Upper lobe of left lung (tissue), 6 donors: Measurements from ENCODE around the gene WDR93. TPM values are rescaled to one million over a fixed set of nuclear protein-coding genes. Genes with fewer than 3 reads are reported as not detected.

Experiments
- ATAC-seq, 2 donors: fragments of 200-7000 bp; cut with Tn5 transposase; one replicate each; pipeline ENCODE4 v1.9.1; 2022; ENCODE audit warnings: mild to moderate bottlenecking in 2 of 2, moderate library complexity in 2 of 2; ENCODE audit not compliant: low FRiP score in 2 of 2
- DNase-seq, 2 donors: peaks; one replicate each; pipeline ENCODE4 v3.0.0-alpha.2; 2019 to 2020
- H3K27ac ChIP-seq, 4 donors: fragments of 200-600 bp; sonication (generic); one replicate each; pipeline ENCODE4 v1.5.1; 2016 to 2019
- H3K27me3 ChIP-seq, 4 donors: fragments of 200-600 bp; sonication (generic); one replicate each; pipeline ENCODE4 v1.5.1; 2017 to 2019
- H3K36me3 ChIP-seq, 4 donors: fragments of 200-600 bp; sonication (generic); one replicate each; pipeline ENCODE4 v1.5.1; 2016 to 2019
- H3K4me1 ChIP-seq, 4 donors: fragments of 200-600 bp; sonication (generic); one replicate each; pipeline ENCODE4 v1.5.1; 2018 to 2019
- H3K4me3 ChIP-seq, 4 donors: fragments of 200-600 bp; sonication (generic); one replicate each; pipeline ENCODE4 v1.5.1; 2017 to 2019; ENCODE audit warnings: mild to moderate bottlenecking in 2 of 4, moderate library complexity in 1 of 4
- H3K9me3 ChIP-seq, 4 donors: fragments of 200-600 bp; sonication (generic); one replicate each; pipeline ENCODE4 v1.5.1; 2018 to 2019
- CTCF ChIP-seq, 6 experiments: fragments of 450-650 bp in 4 of 6; fragments of 200-600 bp in 2 of 6; sonication (generic) in 2 of 6; IDR thresholded peaks; one replicate each; pipeline ENCODE4 v1.5.1; 2016 to 2019; ENCODE audit warnings: antibody characterized with exemption in 6 of 6
- EP300 ChIP-seq, 4 donors: sonication (generic); formaldehyde crosslinking; IDR thresholded peaks; one replicate each; pipeline ENCODE4 v1.5.1; 2017; ENCODE audit warnings: antibody characterized with exemption in 4 of 4, control low read depth in 2 of 4
- POLR2A ChIP-seq, 4 donors: fragments of 450-650 bp; IDR thresholded peaks; one replicate each; pipeline ENCODE4 v1.5.1; 2016 to 2017; ENCODE audit warnings: antibody characterized with exemption in 4 of 4, mild to moderate bottlenecking in 2 of 4
- POLR2AphosphoS5 ChIP-seq, 2 donors: sonication (generic); formaldehyde crosslinking; IDR thresholded peaks; one replicate each; pipeline ENCODE4 v1.5.1; 2017; ENCODE audit warnings: antibody characterized with exemption in 2 of 2
- WGBS, 2 donors: methylation state at CpG; one replicate each; pipeline ENCODE4 v1.1.5; 2017 to 2018; 5-methylcytosine and 5-hydroxymethylcytosine counted together
- total RNA-seq, 6 donors: library from RNA; depleted of rRNA in 4 of 6; stranded (reverse); fragments of >200 nt in 4 of 6; gene quantifications; one replicate each; pipeline versions ENCODE4 v1.1.0 to v1.2.1, GENCODE V29; 2016 to 2021
- donor health status: DM: no; HTN: no; CAD: no; lungs with moderate emphysema.
- donor health status: DM: no; HTN: yes; CAD: no; lungs with severe emphysema.

Gene WDR93
- total RNA-seq, 6 donors from 2014 or later = 0.31 to 7.2 (median 1.9) TPM

- H3K27me3 ChIP-seq = peaks cover 0 to 5% (median under 1%) of the 10 kb centered on the region in 4 donors
- WGBS, 2 donors = 95 to 98% methylated on average over 13 to 14 of the region's 15 CpGs
- TF ChIP-seq CTCF (IDR thresholded peaks at IDR 0.05) = no peak
- peaks cover 3 to 10% (median 6%) of the 10 kb centered on the region in 4 donors for H3K4me1 ChIP-seq
- no peaks in the 10 kb centered on the region for H3K9me3 ChIP-seq
- no peak overlapping the region for H3K27ac ChIP-seq
- no peaks in the 10 kb centered on the region for H3K36me3 ChIP-seq
- H3K4me3 ChIP-seq = no peak overlapping the region
- no peak for ATAC-seq
- peak in 1 of 2 donors; percentile 56 for DNase-seq
These were observed 40.9 kb upstream of the WDR93 start for GRCh38 chr15:89649716-89650115.

DNA sequence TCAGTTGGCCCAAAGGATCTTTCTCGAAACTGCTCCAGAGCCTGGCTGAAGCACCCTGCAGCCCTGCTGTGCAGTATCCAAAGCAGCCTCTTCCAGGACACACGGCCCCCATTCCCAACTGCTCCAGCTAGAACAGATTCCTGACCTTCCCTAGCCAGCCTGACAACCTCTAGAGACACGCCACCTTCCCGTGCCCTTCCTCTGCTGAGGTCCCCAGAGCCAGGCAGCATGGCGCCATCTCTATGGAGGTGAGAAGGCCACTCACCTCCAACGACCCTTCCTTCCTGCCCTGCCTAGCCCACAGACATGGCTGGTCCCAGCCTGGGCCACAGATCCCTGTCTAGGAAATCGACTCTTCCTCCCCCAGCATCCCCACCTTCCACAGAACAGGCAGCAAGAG, 38.5 kb upstream of the WDR93 start:
- no peaks in the 10 kb centered on the region for H3K36me3 ChIP-seq
- WGBS, 2 donors = 68 to 85% methylated on average over 6 to 7 of the region's 7 CpGs
- H3K27ac ChIP-seq = no peak overlapping the region
- TF ChIP-seq EP300 (IDR thresholded peaks at IDR 0.05) (no peak), POLR2A (IDR thresholded peaks at IDR 0.05) (no peak), CTCF (IDR thresholded peaks at IDR 0.05) (no peak), POLR2AphosphoS5 (IDR thresholded peaks at IDR 0.05) (no peak)
- H3K27me3 ChIP-seq = peaks cover 0 to 12% (median 2%) of the 10 kb centered on the region in 4 donors
- H3K4me1 ChIP-seq = peaks cover 3 to 18% (median 12%) of the 10 kb centered on the region in 4 donors
- no peaks in the 10 kb centered on the region for H3K9me3 ChIP-seq
- DNase-seq (no peak), ATAC-seq (no peak)
- H3K4me3 ChIP-seq = no peak overlapping the region

- H3K36me3 ChIP-seq = no peaks in the 10 kb centered on the region
- DNase-seq (peak in 1 of 2 donors; percentile 66), ATAC-seq (no peak)
- no peaks in the 10 kb centered on the region for H3K9me3 ChIP-seq
- no peak overlapping the region for H3K27ac ChIP-seq
- H3K27me3 ChIP-seq = peaks cover 0 to 12% (median 2%) of the 10 kb centered on the region in 4 donors
- TF ChIP-seq CTCF (IDR thresholded peaks at IDR 0.05) (no peak), POLR2AphosphoS5 (IDR thresholded peaks at IDR 0.05) (no peak), EP300 (IDR thresholded peaks at IDR 0.05) (no peak), POLR2A (IDR thresholded peaks at IDR 0.05) (no peak)
- H3K4me1 ChIP-seq = peaks cover 3 to 15% (median 11%) of the 10 kb centered on the region in 4 donors
- H3K4me3 ChIP-seq = no peak overlapping the region
- 96% methylated on average over 5 to 14 of the region's 16 CpGs for WGBS, 2 donors
These were observed 37.9 kb upstream of the WDR93 start for GRCh38 chr15:89652666-89653065.

DNA sequence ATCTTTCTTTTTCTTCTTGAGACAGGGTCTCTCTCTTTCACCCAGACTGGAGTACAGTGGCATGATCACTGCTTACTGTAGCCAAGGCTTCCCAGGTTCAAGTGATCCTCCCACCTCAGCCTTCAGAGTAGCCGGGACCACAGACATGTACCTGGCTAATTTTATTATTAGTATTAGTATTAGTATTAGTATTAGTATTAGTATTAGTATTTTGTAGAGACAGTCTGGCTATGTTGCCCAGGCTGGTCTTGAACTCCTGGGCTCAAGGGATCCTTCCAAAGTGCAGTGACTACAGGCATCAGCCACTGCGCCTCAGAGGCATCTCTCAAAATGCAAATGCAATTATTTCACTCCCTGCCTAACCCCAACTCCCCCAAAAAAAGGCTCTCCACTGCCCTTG, 37.0 kb upstream of the WDR93 start:
- WGBS, 2 donors = 100% methylated on average over 2 of the region's 2 CpGs
- ATAC-seq = no peak
- TF ChIP-seq POLR2AphosphoS5 (IDR thresholded peaks at IDR 0.05) (no peak), POLR2A (IDR thresholded peaks at IDR 0.05) (no peak), EP300 (IDR thresholded peaks at IDR 0.05) (no peak), CTCF (IDR thresholded peaks at IDR 0.05) (no peak)

DNA sequence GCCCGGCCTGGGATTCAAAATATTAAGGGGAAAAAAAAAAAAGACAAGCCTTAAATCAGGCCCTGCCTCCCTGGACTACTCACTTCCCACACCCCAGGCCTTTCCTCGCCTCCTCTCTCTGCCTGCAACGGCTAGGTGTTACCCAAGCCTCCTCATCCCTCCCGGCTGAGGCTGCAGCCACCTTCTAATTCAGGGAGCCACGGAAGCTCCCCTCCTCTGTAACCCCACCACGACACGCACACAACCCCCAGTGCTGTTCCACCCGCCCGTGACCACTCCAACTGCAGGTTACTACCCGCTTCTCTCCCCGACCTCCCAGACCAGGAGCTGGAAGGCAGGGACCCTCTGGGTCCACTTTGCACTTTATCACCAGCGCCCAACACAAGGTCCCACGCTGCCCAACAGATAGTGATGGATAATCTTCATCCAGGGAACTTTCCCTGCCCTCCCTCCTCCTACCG, 36.3 kb upstream of the WDR93 start:
- no peak for DNase-seq

More for the DNA sequence above, 37.0 kb upstream of the WDR93 start:
- Histone ChIP-seq H3K4me1 (peaks cover 3 to 15% (median 11%) of the 10 kb centered on the region in 4 donors), H3K27me3 (peaks cover 0 to 12% (median 2%) of the 10 kb centered on the region in 4 donors), H3K4me3 (no peak overlapping the region), H3K9me3 (no peaks in the 10 kb centered on the region), H3K36me3 (no peaks in the 10 kb centered on the region), H3K27ac (no peak overlapping the region)
- DNase-seq = no peak

More for the DNA sequence above, 36.3 kb upstream of the WDR93 start:
- peak in 1 of 2 donors; percentile 31 for ATAC-seq
- 45 to 51% methylated on average over 13 to 14 of the region's 14 CpGs for WGBS, 2 donors
- H3K4me1 ChIP-seq = peaks cover 3 to 15% (median 11%) of the 10 kb centered on the region in 4 donors
- peaks cover 0 to 12% (median 2%) of the 10 kb centered on the region in 4 donors for H3K27me3 ChIP-seq
- no peak overlapping the region for H3K27ac ChIP-seq
- peak overlapping the region in 3 of 4 donors; percentile 50 to 59 (median 56) for H3K4me3 ChIP-seq
- no peaks in the 10 kb centered on the region for H3K9me3 ChIP-seq
- H3K36me3 ChIP-seq = no peaks in the 10 kb centered on the region
- no peak for TF ChIP-seq CTCF (IDR thresholded peaks at IDR 0.05)
- TF ChIP-seq EP300 (IDR thresholded peaks at IDR 0.05) = no peak
- TF ChIP-seq POLR2A (IDR thresholded peaks at IDR 0.05) = no peak
- TF ChIP-seq POLR2AphosphoS5 (IDR thresholded peaks at IDR 0.05) = no peak
